Natural killer cell (primary cell): Measurements from ENCODE around the gene COL5A1. TPM values are rescaled to one million over a fixed set of nuclear protein-coding genes. Genes with fewer than 3 reads are reported as not detected.

ENCODE experiments used
- ATAC-seq, 3 donors: fragments of 150-1000 bp in 2 of 3; fragments of 200-7000 bp in 1 of 3; cut with Tn5 transposase; 1 replicate in 1 of 3; 2 replicates in 2 of 3; pipeline ENCODE4 v1.10.0; 2021; ENCODE audit warnings: mild to moderate bottlenecking in 2 of 3, moderate library complexity in 2 of 3
- DNase-seq, 2 donors: peaks; one replicate each; pipeline versions ENCODE4 v3.0.0 to v3.0.0-alpha.2; 2013 to 2021; ENCODE audit warnings: mixed read lengths in 1 of 2
- H3K27ac ChIP-seq: one replicate; pipeline ENCODE4 v1.5.1; 2013; ENCODE audit warnings: mild to moderate bottlenecking, low read length
- H3K27me3 ChIP-seq: one replicate; pipeline ENCODE4 v1.6.1; 2013; ENCODE audit warnings: low read length; ENCODE audit not compliant: control insufficient read depth, insufficient read depth
- H3K36me3 ChIP-seq: one replicate; pipeline ENCODE4 v1.6.1; 2013; ENCODE audit warnings: low read length; ENCODE audit not compliant: control insufficient read depth, insufficient read depth
- H3K4me1 ChIP-seq: one replicate; pipeline ENCODE4 v1.6.1; 2013; ENCODE audit warnings: low read length; ENCODE audit not compliant: control insufficient read depth, insufficient read depth
- H3K4me3 ChIP-seq: one replicate; pipeline ENCODE4 v1.5.1; 2013; ENCODE audit warnings: low read length
- H3K9me3 ChIP-seq: one replicate; pipeline ENCODE4 v1.6.1; 2013; ENCODE audit warnings: low read length; ENCODE audit not compliant: control insufficient read depth, insufficient read depth
- H3K27ac Mint-ChIP-seq, 2 donors: one replicate each; pipeline ENCODE4 v1.8.0; 2022; ENCODE audit warnings: mild to moderate bottlenecking in 2 of 2, mixed read lengths in 2 of 2, moderate library complexity in 1 of 2
- H3K27me3 Mint-ChIP-seq, 2 donors: one replicate each; pipeline ENCODE4 v1.8.0; 2022; ENCODE audit warnings: low read depth in 2 of 2, mixed read lengths in 2 of 2
- H3K36me3 Mint-ChIP-seq: one replicate; pipeline ENCODE4 v1.8.0; 2022; ENCODE audit warnings: mixed read lengths
- H3K4me1 Mint-ChIP-seq, 2 donors: one replicate each; pipeline ENCODE4 v1.8.0; 2022; ENCODE audit warnings: mixed read lengths in 2 of 2
- H3K4me3 Mint-ChIP-seq: one replicate; pipeline ENCODE4 v1.8.0; 2022; ENCODE audit warnings: mild to moderate bottlenecking, moderate library complexity, mixed read lengths
- H3K9me3 Mint-ChIP-seq, 2 donors: one replicate each; pipeline ENCODE4 v1.8.0; 2022; ENCODE audit warnings: mixed read lengths in 2 of 2
- WGBS: methylation state at CpG from one replicate; pipeline ENCODE4 v1.1.7; 2013; ENCODE audit warnings: missing lambda C conversion rate; ENCODE audit not compliant: insufficient coverage; 5-methylcytosine and 5-hydroxymethylcytosine counted together
- intact Hi-C: fragments of 100-400 bp; cut with micrococcal nuclease; formaldehyde crosslinking; loops from one replicate; pipeline ENCODE4 v1.14.2; 2022
- total RNA-seq, 4 donors: library from RNA; stranded (reverse); fragments of 120-200 nt in 1 of 4; gene quantifications; one replicate each; pipeline versions ENCODE4 v1.2.3 to v1.2.4, GENCODE V29; 2013 to 2022
- TF ChIP-seq, protein P1 (sequence below): fragments of 200-600 bp; IDR thresholded peaks from one replicate; pipeline ENCODE4 v1.8.0; 2022; ENCODE audit warnings: antibody characterized with exemption

COL5A1 gene
- total RNA-seq, 3 donors from 2014 or later (not counting 1 experiment from before 2014, with no cell fraction given): 0.11 to 0.28 (median 0.23) TPM

DNA sequence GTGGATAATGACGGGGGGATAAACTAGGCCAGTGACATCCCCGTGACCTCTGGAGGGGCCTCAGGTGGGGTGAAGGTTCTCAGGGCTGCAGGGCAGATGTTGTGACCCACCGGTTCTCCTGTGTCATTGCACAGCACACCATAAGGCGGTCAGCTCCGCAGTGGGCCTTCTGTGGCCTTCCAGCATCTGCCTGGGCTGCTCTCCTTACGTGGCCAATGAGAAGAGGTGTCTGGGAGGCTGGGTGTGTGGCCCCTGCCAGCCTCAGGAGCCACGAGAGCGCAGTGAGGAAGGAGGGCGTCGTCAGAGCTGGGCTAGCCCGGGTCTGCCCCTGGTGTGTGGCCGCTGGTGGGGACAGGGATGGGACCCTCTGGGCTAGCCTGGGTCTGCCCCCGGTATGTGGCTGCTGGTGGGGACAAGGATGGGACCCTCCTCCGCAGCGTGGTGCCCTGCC lies 48.7 kb downstream of the COL5A1 start:
- WGBS: 71% methylated on average over 15 of the region's 15 CpGs
- H3K27ac ChIP-seq: no peak overlapping the region
- Mint-ChIP-seq H3K4me1 (no peaks in the 10 kb centered on the region), H3K9me3 (no peaks in the 10 kb centered on the region), H3K27ac (no peak overlapping the region), H3K36me3 (no peaks in the 10 kb centered on the region), H3K27me3 (no peaks in the 10 kb centered on the region), H3K4me3 (no peak overlapping the region)
- H3K27me3 ChIP-seq: no peaks in the 10 kb centered on the region
- no peak overlapping the region for H3K4me3 ChIP-seq
- no peaks in the 10 kb centered on the region for H3K9me3 ChIP-seq
- H3K36me3 ChIP-seq: no peaks in the 10 kb centered on the region
- ATAC-seq (no peak), DNase-seq (no peak)
- intact Hi-C loops: no loop called here
- no peaks in the 10 kb centered on the region for H3K4me1 ChIP-seq
- TF ChIP-seq, protein P1, sequence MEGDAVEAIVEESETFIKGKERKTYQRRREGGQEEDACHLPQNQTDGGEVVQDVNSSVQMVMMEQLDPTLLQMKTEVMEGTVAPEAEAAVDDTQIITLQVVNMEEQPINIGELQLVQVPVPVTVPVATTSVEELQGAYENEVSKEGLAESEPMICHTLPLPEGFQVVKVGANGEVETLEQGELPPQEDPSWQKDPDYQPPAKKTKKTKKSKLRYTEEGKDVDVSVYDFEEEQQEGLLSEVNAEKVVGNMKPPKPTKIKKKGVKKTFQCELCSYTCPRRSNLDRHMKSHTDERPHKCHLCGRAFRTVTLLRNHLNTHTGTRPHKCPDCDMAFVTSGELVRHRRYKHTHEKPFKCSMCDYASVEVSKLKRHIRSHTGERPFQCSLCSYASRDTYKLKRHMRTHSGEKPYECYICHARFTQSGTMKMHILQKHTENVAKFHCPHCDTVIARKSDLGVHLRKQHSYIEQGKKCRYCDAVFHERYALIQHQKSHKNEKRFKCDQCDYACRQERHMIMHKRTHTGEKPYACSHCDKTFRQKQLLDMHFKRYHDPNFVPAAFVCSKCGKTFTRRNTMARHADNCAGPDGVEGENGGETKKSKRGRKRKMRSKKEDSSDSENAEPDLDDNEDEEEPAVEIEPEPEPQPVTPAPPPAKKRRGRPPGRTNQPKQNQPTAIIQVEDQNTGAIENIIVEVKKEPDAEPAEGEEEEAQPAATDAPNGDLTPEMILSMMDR: no peak

DNA sequence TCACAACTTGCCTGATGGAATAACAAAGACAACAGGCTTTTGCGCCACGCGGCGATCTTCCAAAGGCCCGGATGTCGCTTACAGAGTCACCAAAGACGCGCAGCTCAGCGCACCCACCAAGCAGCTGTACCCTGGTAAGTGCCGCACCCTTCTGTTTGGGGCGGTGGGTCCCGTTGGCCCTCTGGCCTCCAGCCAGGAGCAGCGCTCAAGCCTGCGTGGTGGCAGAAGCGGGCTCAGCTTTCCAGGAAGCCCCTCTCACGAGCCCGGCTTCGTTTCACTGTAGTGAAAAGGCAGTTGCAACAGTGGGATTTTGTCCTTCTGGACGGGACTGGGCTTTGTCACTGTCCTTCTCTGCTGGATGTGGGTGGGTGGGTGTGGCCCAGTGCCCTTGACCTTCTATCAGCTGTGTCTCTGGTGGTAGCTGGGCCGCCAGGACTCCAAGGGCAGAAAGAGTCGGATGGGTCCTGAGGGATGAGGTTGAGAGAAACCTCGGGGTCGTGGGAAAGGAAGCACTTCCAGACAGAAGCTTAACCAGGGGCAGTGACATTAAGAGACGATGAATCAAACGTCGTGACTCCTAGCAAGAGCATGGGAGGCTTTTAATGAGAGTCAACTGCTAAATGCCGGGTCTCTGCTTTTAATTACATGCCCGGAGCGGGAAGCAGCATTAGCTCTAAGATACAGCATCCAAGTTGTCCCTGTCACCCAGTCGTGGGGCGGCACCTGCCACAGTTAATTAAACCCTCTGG lies 49.5 kb downstream of the COL5A1 start:
- Mint-ChIP-seq H3K4me3 (no peak overlapping the region), H3K27me3 (no peaks in the 10 kb centered on the region), H3K27ac (no peak overlapping the region), H3K36me3 (no peaks in the 10 kb centered on the region), H3K9me3 (no peaks in the 10 kb centered on the region), H3K4me1 (no peaks in the 10 kb centered on the region)
- H3K36me3 ChIP-seq: no peaks in the 10 kb centered on the region
- WGBS: 91% methylated on average over 31 of the region's 31 CpGs
- H3K9me3 ChIP-seq: no peaks in the 10 kb centered on the region
- intact Hi-C loops: no loop called here
- H3K27ac ChIP-seq: no peak overlapping the region
- TF ChIP-seq, protein P1: no peak
- ATAC-seq (no peak), DNase-seq (no peak)
- no peaks in the 10 kb centered on the region for H3K4me1 ChIP-seq
- no peak overlapping the region for H3K4me3 ChIP-seq
- no peaks in the 10 kb centered on the region for H3K27me3 ChIP-seq

DNA sequence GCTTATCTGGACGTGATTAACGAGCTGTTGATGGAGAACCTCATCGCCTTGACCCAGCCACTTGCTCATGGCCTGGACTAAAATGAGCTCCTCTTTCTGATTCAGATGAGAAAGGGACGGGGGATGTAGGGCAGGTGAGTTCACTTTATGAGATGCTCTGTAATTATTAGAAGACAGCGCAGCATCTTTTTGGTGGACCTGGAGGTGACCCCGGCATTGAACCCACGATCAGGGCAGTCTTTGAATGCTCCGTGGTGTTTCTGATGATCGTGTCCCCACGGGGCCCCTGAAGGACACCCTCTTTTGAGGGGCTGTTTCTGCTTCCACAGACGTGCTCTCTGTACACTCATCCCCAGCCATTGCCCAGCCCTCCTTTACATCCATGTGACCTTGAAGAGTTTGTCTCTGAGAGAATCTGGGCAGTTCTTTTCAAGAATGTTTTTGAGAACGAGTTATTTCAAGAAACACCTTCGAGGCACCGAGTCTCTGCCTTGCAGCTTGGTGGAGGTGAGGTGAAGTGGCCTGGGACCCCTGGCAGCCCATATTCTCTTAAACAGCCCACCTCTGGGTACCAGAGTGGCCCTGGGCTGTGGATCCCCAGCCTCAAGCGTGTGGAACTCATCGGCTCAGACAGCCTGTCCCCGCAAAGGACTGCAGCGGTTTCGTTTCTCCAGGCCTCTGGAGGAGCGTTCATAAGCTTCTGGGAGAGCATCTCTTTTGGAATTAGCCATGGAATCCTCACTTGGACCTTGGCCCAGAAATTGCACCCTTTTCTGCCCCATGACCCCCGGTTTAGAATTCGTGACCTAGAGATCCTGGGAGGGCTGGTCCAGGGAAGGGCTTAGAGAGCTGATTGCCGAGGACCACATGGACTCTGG lies 50.3 kb downstream of the COL5A1 start:
- TF ChIP-seq, protein P1: no peak
- Mint-ChIP-seq H3K4me3 (no peak overlapping the region), H3K36me3 (no peaks in the 10 kb centered on the region), H3K27ac (no peak overlapping the region), H3K4me1 (no peaks in the 10 kb centered on the region), H3K9me3 (no peaks in the 10 kb centered on the region), H3K27me3 (no peaks in the 10 kb centered on the region)
- WGBS: 82% methylated on average over 23 of the region's 23 CpGs
- no peaks in the 10 kb centered on the region for H3K36me3 ChIP-seq
- H3K4me1 ChIP-seq: no peaks in the 10 kb centered on the region
- ATAC-seq (no peak), DNase-seq (no peak)
- no peak overlapping the region for H3K4me3 ChIP-seq
- no peaks in the 10 kb centered on the region for H3K27me3 ChIP-seq
- no peaks in the 10 kb centered on the region for H3K9me3 ChIP-seq
- intact Hi-C loops: no loop called here
- no peak overlapping the region for H3K27ac ChIP-seq
